GM12878 (cell line): ENCODE data around the gene JADE2. TPM values are rescaled to one million over a fixed set of nuclear protein-coding genes. Genes with fewer than 3 reads are reported as not detected.
A peak's percentile ranks its signal among the peaks of the same experiment; 100 is the strongest.

ENCODE experiments used
- ATAC-seq: fragments of 200-7000 bp; cut with Tn5 transposase; 3 replicates; pipeline ENCODE4 v1.9.1; 2020; ENCODE audit warnings: mild to moderate bottlenecking, moderate library complexity
- BruUV-seq: library from RNA; stranded (reverse); fragments of 400-500 nt; replicated peaks from 2 replicates; lab custom pipeline; 2021; lab: Mats Ljungman, UMichigan
- CTCF ChIA-PET: fragments of 300-600 bp; sonication (Branson Sonifier 250); formaldehyde crosslinking; extraction: SDS; loops from one replicate; lab custom pipeline; 2021; ENCODE audit warnings: inconsistent platforms; lab: Yijun Ruan, JAX
- POLR2A ChIA-PET: fragments of 350-600 bp; formaldehyde crosslinking; extraction: SDS; loops from one replicate; lab custom pipeline; 2021; ENCODE audit warnings: inconsistent platforms; lab: Charles Lee
- RAD21 ChIA-PET: fragments of 300-600 bp; sonication (Branson Sonifier 250); formaldehyde crosslinking; loops from one replicate; lab custom pipeline; 2023; ENCODE audit warnings: antibody characterized with exemption; ENCODE audit not compliant: unreplicated experiment; lab: Charles Lee
- SMC1A ChIA-PET: fragments of 300-600 bp; sonication (Branson Sonifier 250); formaldehyde crosslinking; loops from one replicate; lab custom pipeline; 2023; ENCODE audit not compliant: unreplicated experiment, uncharacterized antibody; lab: Charles Lee
- DNase-seq: peaks from one replicate; pipeline ENCODE4 v3.0.0-alpha.2; 2011; ENCODE audit warnings: low read depth, low spot score
- FAIRE-seq: peaks from 3 replicates; lab custom pipeline; 2011; peaks lifted over from hg19 to GRCh38; lab: Jason Lieb, UNC
- H2AFZ ChIP-seq: 2 replicates; pipeline ENCODE4 v1.6.0; 2011; ENCODE audit warnings: low read depth, low read length, control low read depth; ENCODE audit not compliant: control insufficient read depth
- H3K27ac ChIP-seq: 2 replicates; pipeline ENCODE4 v1.5.1; 2011; ENCODE audit warnings: control low read depth; ENCODE audit not compliant: control insufficient read depth, insufficient read depth
- H3K27me3 ChIP-seq, 2 experiments: replicated peaks in 1 of 2; 2 replicates each; pipeline versions ENCODE4 v1.6.0 to v1.6.1; 2011; ENCODE audit warnings: low read length in 1 of 2; ENCODE audit not compliant: control insufficient read depth in 2 of 2, insufficient read depth in 2 of 2
- H3K36me3 ChIP-seq, 2 experiments: 2 replicates each; pipeline ENCODE4 v1.5.1; 2011; ENCODE audit warnings: low read length in 1 of 2; ENCODE audit not compliant: control insufficient read depth in 2 of 2, insufficient read depth in 2 of 2
- H3K4me1 ChIP-seq: 2 replicates; pipeline ENCODE4 v1.6.1; 2011; ENCODE audit warnings: mild to moderate bottlenecking, low read length, moderate library complexity, mixed read lengths; ENCODE audit not compliant: control insufficient read depth, insufficient read depth
- H3K4me2 ChIP-seq: 2 replicates; pipeline ENCODE4 v1.6.0; 2011; ENCODE audit warnings: control low read depth; ENCODE audit not compliant: control insufficient read depth, insufficient read depth
- H3K4me3 ChIP-seq: fragments of 200-600 bp; sonication (generic); 2 replicates; pipeline ENCODE4 v1.5.1; 2016
- H3K79me2 ChIP-seq: 2 replicates; pipeline ENCODE4 v1.6.0; 2011; ENCODE audit warnings: low read length; ENCODE audit not compliant: control insufficient read depth, insufficient read depth
- H3K9ac ChIP-seq: 2 replicates; pipeline ENCODE4 v1.8.0; 2011; ENCODE audit warnings: low read length, control low read depth, mixed read lengths; ENCODE audit not compliant: control insufficient read depth, insufficient read depth
- H3K9me3 ChIP-seq: replicated peaks from 3 replicates; pipeline ENCODE4 v1.5.1; 2011; ENCODE audit warnings: mild to moderate bottlenecking, low read length; ENCODE audit not compliant: control insufficient read depth, insufficient read depth
- H4K20me1 ChIP-seq: 2 replicates; pipeline ENCODE4 v1.6.0; 2011; ENCODE audit not compliant: control insufficient read depth, insufficient read depth
- ETV6 ChIP-seq, 2 experiments: fragments of 450-650 bp in 1 of 2; IDR thresholded peaks in 1 of 2; conservative IDR thresholded peaks in 1 of 2; 2 replicates each; pipeline ENCODE4 v1.6.1; 2014; ENCODE audit warnings: antibody characterized with exemption in 1 of 2, borderline replicate concordance in 1 of 2, low read depth in 1 of 2, mild to moderate bottlenecking in 1 of 2, moderate library complexity in 1 of 2
- IKZF1 ChIP-seq: fragments of 450-650 bp; conservative IDR thresholded peaks from 2 replicates; pipeline ENCODE4 v1.6.1; 2017; ENCODE audit warnings: antibody characterized with exemption, mild to moderate bottlenecking
- PAX5 ChIP-seq: IDR thresholded peaks from 2 replicates; pipeline ENCODE4 v1.6.1; 2011; ENCODE audit warnings: low read depth, low read length, borderline replicate concordance
- YY1 ChIP-seq: IDR thresholded peaks from 2 replicates; pipeline ENCODE4 v1.6.1; 2011; ENCODE audit warnings: low read depth, mild to moderate bottlenecking, low read length
- WGBS: methylation state at CpG from one replicate; pipeline ENCODE4 v1.1.6; 2016; ENCODE audit warnings: low lambda C conversion rate; ENCODE audit not compliant: insufficient replicate concordance, insufficient coverage; ENCODE audit errors: missing lambda C conversion rate; 5-methylcytosine and 5-hydroxymethylcytosine counted together
- in situ Hi-C: fragments of 300-500 bp; cut with MboI; formaldehyde crosslinking; loops from 9 replicates; pipeline ENCODE4 v1.14.3; 2018; ENCODE audit warnings: mixed read lengths
- intact Hi-C: fragments of 100-400 bp; cut with micrococcal nuclease; formaldehyde crosslinking; loops from one replicate; pipeline ENCODE4 v1.14.2; 2022; ENCODE audit not compliant: unreplicated experiment
- polyA plus RNA-seq, 11 experiments: library from polyadenylated mRNA; depleted of rRNA in 4 of 11; unstranded in 6 of 11; stranded (reverse) in 5 of 11; fragments of >200 nt; fragmentation: Nextera tagmentation in 4 of 11; fragmentation: Illumina TruSeq in 1 of 11; extraction: Ambion mirVana in 4 of 11; extraction: Trizol in 1 of 11; gene quantifications; 1 replicate in 1 of 11; 2 replicates in 10 of 11; pipeline versions ENCODE4 v1.2.1 to v1.2.3, GENCODE V29; 2011 to 2016; ENCODE audit warnings: inconsistent platforms in 2 of 11, missing spikeins in 2 of 11, low read depth in 1 of 11
- total RNA-seq, 4 experiments: library from RNA; depleted of rRNA in 3 of 4; stranded (reverse); fragments of >200 nt in 3 of 4; fragmentation: Illumina TruSeq in 1 of 4; extraction: Trizol in 1 of 4; gene quantifications; 2 replicates each; pipeline versions ENCODE4 v1.2.1 to v1.2.3, GENCODE V29; 2013 to 2021

The JADE2 gene
- total and polyA plus RNA-seq, 10 of the 15 experiments (the other 5 are each of a cell fraction or from before 2014, with no cell fraction given), result 1.5 to 67.0 (median 22.4) TPM

DNA sequence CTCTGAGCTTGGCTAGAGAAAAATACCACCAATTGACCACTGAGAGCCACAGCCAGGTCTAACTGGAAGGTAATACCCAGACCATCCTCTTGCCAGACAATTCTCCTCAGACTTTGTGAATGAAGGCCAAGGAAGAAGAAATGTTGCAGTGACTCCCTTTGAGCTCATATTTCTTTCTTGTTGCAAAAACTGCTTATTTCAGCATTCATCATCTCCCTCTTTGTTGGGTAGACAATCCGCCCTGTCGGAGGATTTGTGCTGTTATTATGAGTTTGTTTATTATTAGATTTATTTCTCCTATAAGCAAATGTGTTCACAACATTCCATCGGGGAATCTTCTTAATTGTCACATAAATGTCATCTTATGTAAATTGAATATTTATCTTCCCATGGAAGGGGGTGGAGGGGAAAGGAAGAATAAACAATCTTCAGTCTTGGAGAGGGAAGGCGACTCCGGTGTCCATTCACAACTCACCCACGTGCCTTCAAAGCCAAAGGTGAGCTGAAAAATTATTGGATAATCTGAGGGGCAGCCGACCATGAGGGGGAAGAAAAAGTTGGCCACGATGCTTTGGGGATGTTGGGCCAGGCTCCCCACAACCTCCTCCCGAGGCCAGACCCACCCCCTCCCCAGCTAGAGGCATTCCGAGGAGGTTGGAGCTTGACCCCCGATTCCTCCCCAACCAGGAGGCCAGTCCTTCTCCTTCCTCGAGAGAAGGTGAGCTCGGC, 1.8 kb upstream of the JADE2 start:
- ATAC-seq, result no peak
- Histone ChIP-seq H3K27me3 (peaks cover 2 to 6% of the 10 kb centered on the region in 2 experiments; a peak in 1 of 4 replicates), H3K79me2 (peaks cover 39% of the 10 kb centered on the region), H3K9ac (peak overlapping the region; percentile 100), H4K20me1 (no peaks in the 10 kb centered on the region), H2AFZ (peak overlapping the region; percentile 84), H3K4me1 (peaks cover 7% of the 10 kb centered on the region), H3K9me3 (no peaks in the 10 kb centered on the region), H3K27ac (no peak overlapping the region), H3K4me2 (peak overlapping the region; percentile 99), H3K36me3 (no peaks in the 10 kb centered on the region), H3K4me3 (peak overlapping the region; percentile 91)
- ChIA-PET POLR2A (interaction anchor here (0.5 to 6.8 kb wide), 18 partner anchors 9 to 309 kb away, joined by 3 to 60 read pairs (median 5); partner anchors contain the start of gene UBE2B), SMC1A (interaction anchor here (0.7 to 13.4 kb wide), 14 partner anchors 8 to 216 kb away, joined by 3 to 148 read pairs (median 4); partner anchors contain the start of gene CDKN2AIPNL), CTCF (interaction anchor here (0.5 to 2.8 kb wide), 15 partner anchors 18 to 162 kb away, joined by 3 to 12 read pairs (median 3); partner anchors contain the start of gene CDKN2AIPNL), RAD21 (interaction anchor here (0.6 to 5.5 kb wide), 21 partner anchors 8 to 219 kb away, joined by 3 to 24 read pairs (median 5); partner anchors contain the start of genes CDKN2AIPNL and UBE2B)
- intact Hi-C loops (loop anchor here (2.0 kb wide), 2 partner anchors 21 kb away; no protein-coding TSS in a partner anchor), in situ Hi-C loops (no loop called here)
- DNase-seq, result no peak
- 20% methylated on average over 13 of the region's 13 CpGs for WGBS
- TF ChIP-seq ETV6 (conservative IDR thresholded peaks at IDR 0.05 in 1 of 2, IDR thresholded peaks at IDR 0.05 in 1 of 2; ENCODE audit: borderline replicate concordance in 1 of 2, low read depth in 1 of 2) (no peak), PAX5 (peak; percentile 10; the same call in 1 of the 2 replicates), YY1 (no peak), IKZF1 (no peak)
- no peak for FAIRE-seq
- no TSS peak for BruUV-seq
